HL-60/S4 treated with retinoic acid at 250 ng/mL for 4 days and 3 days (cell line): ENCODE measurements around the gene PDE8A.

Source experiments
- in situ Hi-C: fragments of 300-500 bp; cut with MboI; formaldehyde crosslinking; loops from 2 replicates; pipeline ENCODE4 v1.7.0; 2022; ENCODE audit warnings: low sequenced_read_pairs

The PDE8A gene, protein sequence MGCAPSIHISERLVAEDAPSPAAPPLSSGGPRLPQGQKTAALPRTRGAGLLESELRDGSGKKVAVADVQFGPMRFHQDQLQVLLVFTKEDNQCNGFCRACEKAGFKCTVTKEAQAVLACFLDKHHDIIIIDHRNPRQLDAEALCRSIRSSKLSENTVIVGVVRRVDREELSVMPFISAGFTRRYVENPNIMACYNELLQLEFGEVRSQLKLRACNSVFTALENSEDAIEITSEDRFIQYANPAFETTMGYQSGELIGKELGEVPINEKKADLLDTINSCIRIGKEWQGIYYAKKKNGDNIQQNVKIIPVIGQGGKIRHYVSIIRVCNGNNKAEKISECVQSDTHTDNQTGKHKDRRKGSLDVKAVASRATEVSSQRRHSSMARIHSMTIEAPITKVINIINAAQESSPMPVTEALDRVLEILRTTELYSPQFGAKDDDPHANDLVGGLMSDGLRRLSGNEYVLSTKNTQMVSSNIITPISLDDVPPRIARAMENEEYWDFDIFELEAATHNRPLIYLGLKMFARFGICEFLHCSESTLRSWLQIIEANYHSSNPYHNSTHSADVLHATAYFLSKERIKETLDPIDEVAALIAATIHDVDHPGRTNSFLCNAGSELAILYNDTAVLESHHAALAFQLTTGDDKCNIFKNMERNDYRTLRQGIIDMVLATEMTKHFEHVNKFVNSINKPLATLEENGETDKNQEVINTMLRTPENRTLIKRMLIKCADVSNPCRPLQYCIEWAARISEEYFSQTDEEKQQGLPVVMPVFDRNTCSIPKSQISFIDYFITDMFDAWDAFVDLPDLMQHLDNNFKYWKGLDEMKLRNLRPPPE

DNA sequence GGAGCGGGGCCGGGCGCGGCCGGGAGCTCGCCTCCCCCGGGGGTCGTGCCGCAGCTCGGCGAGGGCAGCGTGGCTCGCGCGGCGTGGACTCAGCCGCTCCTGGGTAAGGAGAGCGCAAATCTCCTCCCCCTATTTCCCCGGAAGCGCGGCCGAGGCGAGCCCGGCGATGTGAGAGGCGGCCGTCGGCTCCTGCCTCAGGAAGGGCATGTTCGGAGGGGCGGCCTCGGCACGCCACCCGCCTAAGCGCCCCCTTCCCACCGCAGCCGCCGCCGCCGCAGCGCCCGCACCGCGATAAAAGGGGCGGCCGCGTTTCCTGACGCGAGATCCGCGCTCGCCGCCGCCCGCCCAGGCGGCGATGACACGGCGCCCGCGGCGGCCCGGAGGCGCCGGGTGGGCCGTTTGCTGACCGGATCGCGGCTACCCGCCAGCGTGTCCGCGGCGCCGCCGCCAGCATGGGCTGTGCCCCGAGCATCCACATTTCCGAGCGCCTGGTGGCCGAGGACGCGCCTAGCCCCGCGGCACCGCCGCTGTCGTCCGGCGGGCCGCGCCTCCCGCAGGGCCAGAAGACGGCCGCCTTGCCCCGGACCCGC, at the start of gene PDE8A:
PDE8A (plus strand) TSS at position 146 of the 590 bp plus-strand sequence; CDS start at position 453, 307 bp downstream.
- in situ Hi-C loops, result no loop called here

- in situ Hi-C loops, result no loop called here
These were observed 46.5 kb upstream of the PDE8A start for GRCh38 chr15:84934942-84935729.

GRCh38 chr15:84937144-84937543, 44.5 kb upstream of the PDE8A start:
- in situ Hi-C loops, result no loop called here

GRCh38 chr15:84938726-84939125, 42.9 kb upstream of the PDE8A start:
- in situ Hi-C loops, result no loop called here

- in situ Hi-C loops, result no loop called here
These were observed 41.3 kb upstream of the PDE8A start for GRCh38 chr15:84940399-84940798.

DNA sequence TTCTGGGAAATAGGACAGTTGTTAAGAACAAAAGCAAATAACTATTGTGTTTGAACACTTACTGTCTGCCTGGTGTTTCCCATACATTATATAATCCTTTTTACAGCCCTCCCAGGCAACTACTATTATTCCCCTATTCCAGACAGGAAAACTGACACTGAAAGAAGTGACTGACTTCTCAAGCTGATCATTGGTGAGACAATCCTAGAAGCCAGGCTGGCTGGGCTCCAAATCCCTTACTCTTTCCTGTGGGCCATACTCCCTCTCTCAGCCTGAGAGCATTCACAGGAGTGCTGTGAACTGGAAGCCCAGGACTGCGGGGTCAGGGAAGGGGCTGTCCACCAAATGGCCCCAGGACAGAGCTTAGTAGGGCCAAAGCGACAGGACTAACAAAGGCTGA, 39.2 kb upstream of the PDE8A start:
- in situ Hi-C loops, result no loop called here

DNA sequence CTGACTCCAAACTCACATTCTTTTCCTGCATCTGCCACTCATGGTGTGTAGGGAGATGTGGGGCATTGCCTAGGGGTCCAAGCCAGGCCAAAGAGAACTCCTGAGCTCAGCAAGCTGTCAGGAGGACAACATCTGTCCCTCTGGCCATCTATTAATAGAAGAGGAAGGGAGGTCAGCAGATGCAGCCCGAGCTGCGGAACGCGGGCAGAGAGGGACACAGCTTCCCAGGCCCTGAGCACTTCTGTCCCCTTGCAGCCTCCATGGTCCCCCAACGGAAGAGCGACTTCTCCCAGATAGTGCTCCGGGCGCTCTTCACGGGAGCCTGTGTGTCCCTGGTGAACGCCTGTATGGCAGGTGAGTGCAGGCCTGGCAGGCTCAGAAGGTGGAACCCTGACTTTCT, 37.3 kb upstream of the PDE8A start:
- in situ Hi-C loops, result no loop called here

- in situ Hi-C loops, result no loop called here
These were observed 36.8 kb upstream of the PDE8A start for GRCh38 chr15:84944861-84945260.

DNA sequence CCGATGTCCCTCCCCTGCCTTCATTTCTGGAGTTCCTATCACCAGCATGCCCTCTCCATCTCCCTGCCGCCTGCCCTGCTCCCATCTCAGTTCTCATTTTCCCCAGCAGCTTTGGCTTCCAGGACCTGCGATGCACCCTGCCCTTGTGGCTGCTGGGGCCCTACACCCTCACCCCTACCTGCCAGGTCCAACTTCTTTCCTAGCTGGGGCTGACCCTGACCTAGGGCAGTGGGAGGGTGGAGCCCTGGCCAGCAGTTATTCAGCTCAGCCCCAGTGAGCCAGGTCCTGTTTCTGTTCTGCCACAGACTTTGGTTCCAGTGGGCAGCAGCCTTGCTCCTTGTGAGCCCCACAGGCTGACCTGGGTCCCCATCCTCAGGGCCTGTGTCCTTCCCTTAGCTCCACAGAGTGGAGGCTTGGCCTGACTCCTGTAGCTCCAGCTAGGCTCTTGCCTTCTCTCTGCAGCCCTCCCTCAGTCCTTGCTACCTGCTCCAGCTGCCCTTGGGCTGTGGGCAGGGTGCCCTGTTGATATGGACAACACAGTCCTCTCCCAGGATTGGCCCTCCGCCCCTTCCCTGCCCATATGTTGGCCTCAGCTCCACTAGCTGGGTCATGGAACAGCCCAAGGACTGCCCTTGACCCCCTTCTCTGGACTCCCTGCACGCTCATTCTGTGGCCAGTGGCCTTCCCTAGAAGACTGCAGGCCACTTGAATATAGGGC, 34.7 kb upstream of the PDE8A start:
- in situ Hi-C loops, result no loop called here

GRCh38 chr15:84947947-84948830, 33.5 kb upstream of the PDE8A start:
- in situ Hi-C loops, result no loop called here

DNA sequence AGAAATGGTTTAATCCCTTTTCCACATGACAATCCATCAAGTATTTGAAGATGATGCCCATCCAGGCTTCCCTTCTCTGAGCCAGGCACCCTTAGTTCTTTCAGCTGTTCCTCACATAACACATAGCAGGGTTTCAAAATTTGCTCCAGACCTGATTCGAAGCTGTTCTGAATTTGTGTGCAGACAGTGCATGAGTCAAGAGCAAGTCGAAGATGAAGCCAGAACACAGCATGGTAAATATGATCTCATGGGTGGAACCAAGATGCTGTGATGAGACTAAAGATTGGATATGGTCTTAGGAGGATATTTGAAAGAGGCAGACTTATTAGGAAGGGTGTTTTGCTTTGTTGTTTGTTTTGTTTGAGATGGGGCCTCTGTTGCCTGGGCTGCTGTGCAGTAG, 32.6 kb upstream of the PDE8A start:
- in situ Hi-C loops, result no loop called here

GRCh38 chr15:84949845-84950569, 31.6 kb upstream of the PDE8A start:
- in situ Hi-C loops, result loop anchor here (10.0 kb wide), 1 partner anchor 55 kb away; no protein-coding TSS in a partner anchor

DNA sequence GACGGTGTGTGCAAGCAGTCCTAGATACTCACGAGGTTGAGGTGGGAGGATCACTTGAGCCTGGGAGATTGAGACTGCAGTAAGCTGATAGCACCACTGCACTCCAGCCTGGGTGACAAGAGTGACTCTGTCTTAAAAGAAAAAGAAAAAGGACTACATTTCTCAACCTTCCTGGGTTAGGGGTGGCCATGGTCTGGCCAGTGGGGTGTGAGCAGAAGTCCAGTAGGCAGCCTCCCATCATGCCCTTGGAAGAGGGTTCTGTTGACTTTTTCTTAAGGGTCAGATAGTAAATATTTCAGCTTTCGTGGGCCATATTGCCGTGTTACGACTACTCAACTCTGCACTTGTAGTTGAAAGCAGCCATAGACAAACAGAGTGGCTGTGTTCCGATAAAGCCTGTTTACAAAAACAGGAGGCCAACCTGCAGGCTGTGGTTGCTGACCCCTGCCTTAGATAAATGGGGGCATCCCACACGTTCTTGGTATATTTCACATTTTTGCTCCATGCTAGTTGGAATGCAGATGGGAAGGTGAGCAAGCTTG, 31.0 kb upstream of the PDE8A start:
- in situ Hi-C loops, result loop anchor here (10.0 kb wide), 1 partner anchor 56 kb away; no protein-coding TSS in a partner anchor

DNA sequence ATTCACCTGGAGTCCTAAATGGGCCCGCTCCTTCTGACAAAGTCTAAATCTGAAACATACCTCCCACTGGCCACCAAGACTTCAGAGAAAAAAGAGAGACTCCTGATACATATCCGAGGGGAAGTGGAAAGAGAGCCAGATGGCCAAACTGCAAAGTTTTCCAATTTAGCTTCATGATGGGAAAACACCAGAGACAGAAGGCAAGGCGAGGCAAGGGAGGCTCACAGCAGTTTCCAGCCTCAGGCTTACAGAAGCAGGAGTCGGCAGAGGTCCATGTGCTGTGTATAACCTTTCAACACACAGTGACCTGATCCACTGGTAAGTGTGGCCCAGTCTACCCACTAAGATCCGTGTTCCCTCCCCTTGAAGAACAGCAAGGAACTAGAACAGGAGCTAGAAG, 29.9 kb upstream of the PDE8A start:
- in situ Hi-C loops, result loop anchor here (10.0 kb wide), 1 partner anchor 57 kb away; no protein-coding TSS in a partner anchor

DNA sequence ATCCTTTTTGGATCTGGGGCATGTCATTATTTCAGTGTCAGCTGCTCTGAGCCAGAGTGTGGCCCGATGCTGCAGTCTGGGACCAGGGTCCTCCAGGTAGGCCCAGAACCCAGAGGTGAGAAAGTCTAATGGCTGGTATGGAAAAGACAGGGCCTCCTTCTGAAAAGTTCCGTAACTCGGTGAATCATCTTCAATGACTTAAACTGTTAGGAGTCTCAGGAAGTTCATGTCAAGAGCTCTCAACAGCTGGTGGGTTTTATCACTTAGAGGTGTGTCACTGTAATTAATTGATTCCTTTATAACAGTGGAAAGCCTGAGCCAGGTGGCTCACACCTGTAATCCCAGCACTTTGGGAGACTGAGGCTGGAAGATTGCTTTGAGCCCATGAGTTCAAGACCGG, 28.5 kb upstream of the PDE8A start:
- in situ Hi-C loops, result loop anchor here (10.0 kb wide), 1 partner anchor 58 kb away; no protein-coding TSS in a partner anchor

DNA sequence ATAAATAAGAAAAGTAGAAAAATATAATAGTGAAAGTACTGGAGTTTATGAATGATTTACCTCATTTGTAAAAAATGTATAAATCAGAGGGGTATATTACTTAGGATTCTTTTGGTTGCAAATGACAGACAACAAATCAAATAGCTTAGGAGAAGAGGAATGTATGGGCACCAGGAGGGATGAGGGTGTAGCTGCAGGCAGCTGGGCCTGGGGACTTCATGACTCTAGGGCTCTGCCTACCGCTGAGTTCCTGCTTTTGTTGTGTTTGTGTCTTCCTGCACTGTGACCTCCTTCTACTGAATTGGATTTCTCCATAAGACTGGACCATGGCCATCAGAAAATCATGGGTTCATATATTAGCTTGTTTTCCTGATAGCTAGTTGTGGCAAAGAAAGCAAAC, 27.9 kb upstream of the PDE8A start:
- in situ Hi-C loops, result loop anchor here (10.0 kb wide), 1 partner anchor 59 kb away; no protein-coding TSS in a partner anchor

- in situ Hi-C loops, result loop anchor here (10.0 kb wide), 1 partner anchor 60 kb away; no protein-coding TSS in a partner anchor
These were observed 26.4 kb upstream of the PDE8A start for GRCh38 chr15:84955089-84955848.
